Tibial nerve (tissue), 4 donors: ENCODE measurements around the gene SLC38A4. TPM values are rescaled to one million over a fixed set of nuclear protein-coding genes. Genes with fewer than 3 reads are reported as not detected.

Experiments used
- DNase-seq, 2 donors: peaks; one replicate each; pipeline ENCODE4 v3.0.0-alpha.2; 2019; ENCODE audit warnings: low spot score in 2 of 2
- H3K27ac ChIP-seq, 4 donors: fragments of 200-600 bp; sonication (generic) in 3 of 4; one replicate each; pipeline ENCODE4 v1.5.1; 2017 to 2019; ENCODE audit warnings: mild to moderate bottlenecking in 1 of 4
- H3K27me3 ChIP-seq, 2 donors: fragments of 200-600 bp; sonication (generic) in 1 of 2; one replicate each; pipeline versions ENCODE4 v1.5.1 to v1.6.0; 2017 to 2019
- H3K36me3 ChIP-seq, 3 donors: fragments of 200-600 bp; sonication (generic); one replicate each; pipeline ENCODE4 v1.5.1; 2018 to 2019
- H3K4me1 ChIP-seq, 4 donors: fragments of 200-600 bp; sonication (generic) in 3 of 4; one replicate each; pipeline ENCODE4 v1.5.1; 2017 to 2019
- H3K4me3 ChIP-seq, 4 donors: fragments of 200-600 bp; sonication (generic) in 3 of 4; one replicate each; pipeline ENCODE4 v1.5.1; 2017 to 2019; ENCODE audit warnings: mild to moderate bottlenecking in 1 of 4, moderate library complexity in 1 of 4
- H3K9me3 ChIP-seq, 4 donors: fragments of 200-600 bp; sonication (generic) in 3 of 4; one replicate each; pipeline ENCODE4 v1.5.1; 2017 to 2019
- EP300 ChIP-seq, 2 donors: sonication (generic); formaldehyde crosslinking; IDR thresholded peaks; one replicate each; pipeline ENCODE4 v1.6.1; 2017; ENCODE audit warnings: antibody characterized with exemption in 2 of 2, mild to moderate bottlenecking in 1 of 2
- POLR2A ChIP-seq, 2 donors: fragments of 450-650 bp; IDR thresholded peaks; one replicate each; pipeline ENCODE4 v1.6.1; 2017; ENCODE audit warnings: antibody characterized with exemption in 2 of 2, mild to moderate bottlenecking in 2 of 2, moderate library complexity in 2 of 2
- WGBS, 2 donors: methylation state at CpG; one replicate each; pipeline ENCODE4 v1.1.5; 2018; 5-methylcytosine and 5-hydroxymethylcytosine counted together
- total RNA-seq, 4 donors: library from RNA; depleted of rRNA; stranded (reverse); fragments of >200 nt; gene quantifications; one replicate each; pipeline ENCODE4 v1.1.0, GENCODE V29; 2016
- TF ChIP-seq, protein P1 (sequence below), 5 experiments: fragments of 200-600 bp in 3 of 5; fragments of 450-650 bp in 2 of 5; sonication (generic) in 3 of 5; IDR thresholded peaks; one replicate each; pipeline ENCODE4 v1.5.1; 2016 to 2019; ENCODE audit warnings: antibody characterized with exemption in 5 of 5, mild to moderate bottlenecking in 3 of 5, moderate library complexity in 2 of 5

The SLC38A4 gene
- total RNA-seq, 4 donors from 2014 or later: 0.42 TPM; not detected in 3

DNA sequence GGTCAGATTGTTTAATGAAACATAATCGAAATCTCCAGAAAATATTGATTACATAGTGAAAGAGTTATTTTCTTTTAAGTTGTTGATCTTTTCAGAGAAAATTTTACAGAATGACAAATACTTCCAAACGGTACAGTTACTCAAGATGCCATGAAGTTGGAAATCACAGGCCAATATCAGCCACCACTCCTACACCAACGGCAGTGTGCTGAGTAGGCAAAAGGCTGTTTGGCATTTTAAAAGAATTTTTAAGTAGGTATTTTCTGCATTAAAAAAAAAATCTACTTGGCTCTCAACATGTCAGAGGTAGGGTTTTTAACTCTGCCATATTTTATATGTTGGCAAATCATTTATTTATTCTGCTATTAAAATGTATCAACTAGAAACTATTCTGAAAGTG, 21.7 kb downstream of the SLC38A4 start:
- Histone ChIP-seq H3K4me3 (no peak overlapping the region), H3K27me3 (no peaks in the 10 kb centered on the region), H3K4me1 (no peaks in the 10 kb centered on the region), H3K9me3 (no peaks in the 10 kb centered on the region), H3K27ac (no peak overlapping the region), H3K36me3 (no peaks in the 10 kb centered on the region)
- no peak for DNase-seq
- 71 to 74% methylated on average over 3 of the region's 3 CpGs for WGBS, 2 donors
- TF ChIP-seq POLR2A (IDR thresholded peaks at IDR 0.05) (no peak), EP300 (IDR thresholded peaks at IDR 0.05) (no peak)
- TF ChIP-seq, protein P1, sequence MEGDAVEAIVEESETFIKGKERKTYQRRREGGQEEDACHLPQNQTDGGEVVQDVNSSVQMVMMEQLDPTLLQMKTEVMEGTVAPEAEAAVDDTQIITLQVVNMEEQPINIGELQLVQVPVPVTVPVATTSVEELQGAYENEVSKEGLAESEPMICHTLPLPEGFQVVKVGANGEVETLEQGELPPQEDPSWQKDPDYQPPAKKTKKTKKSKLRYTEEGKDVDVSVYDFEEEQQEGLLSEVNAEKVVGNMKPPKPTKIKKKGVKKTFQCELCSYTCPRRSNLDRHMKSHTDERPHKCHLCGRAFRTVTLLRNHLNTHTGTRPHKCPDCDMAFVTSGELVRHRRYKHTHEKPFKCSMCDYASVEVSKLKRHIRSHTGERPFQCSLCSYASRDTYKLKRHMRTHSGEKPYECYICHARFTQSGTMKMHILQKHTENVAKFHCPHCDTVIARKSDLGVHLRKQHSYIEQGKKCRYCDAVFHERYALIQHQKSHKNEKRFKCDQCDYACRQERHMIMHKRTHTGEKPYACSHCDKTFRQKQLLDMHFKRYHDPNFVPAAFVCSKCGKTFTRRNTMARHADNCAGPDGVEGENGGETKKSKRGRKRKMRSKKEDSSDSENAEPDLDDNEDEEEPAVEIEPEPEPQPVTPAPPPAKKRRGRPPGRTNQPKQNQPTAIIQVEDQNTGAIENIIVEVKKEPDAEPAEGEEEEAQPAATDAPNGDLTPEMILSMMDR (IDR thresholded peaks at IDR 0.05): no peak

DNA sequence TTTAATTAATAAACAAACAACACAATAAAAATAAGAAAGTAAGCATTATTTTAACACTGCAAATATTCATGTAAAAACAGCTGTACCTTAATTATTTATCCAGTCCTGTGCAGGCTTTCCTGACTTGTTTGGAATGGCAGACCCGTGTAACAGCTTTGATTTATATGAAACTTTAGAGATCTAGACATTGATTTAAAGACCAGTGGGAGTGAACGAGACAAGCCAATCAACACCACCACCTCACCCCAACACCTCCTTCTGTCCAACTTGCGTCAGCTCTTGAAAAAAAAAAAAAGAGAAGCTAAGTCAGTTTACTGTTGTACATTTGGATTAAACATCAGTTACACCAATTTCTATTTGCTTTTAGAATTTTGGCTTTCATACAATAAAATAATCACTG, 22.3 kb downstream of the SLC38A4 start:
- WGBS, 2 donors: 48 to 64% methylated on average over 3 of the region's 3 CpGs
- Histone ChIP-seq H3K4me1 (no peaks in the 10 kb centered on the region), H3K27me3 (no peaks in the 10 kb centered on the region), H3K4me3 (no peak overlapping the region), H3K27ac (no peak overlapping the region), H3K36me3 (no peaks in the 10 kb centered on the region), H3K9me3 (no peaks in the 10 kb centered on the region)
- TF ChIP-seq, protein P1 (IDR thresholded peaks at IDR 0.05): no peak
- TF ChIP-seq EP300 (IDR thresholded peaks at IDR 0.05) (no peak), POLR2A (IDR thresholded peaks at IDR 0.05) (no peak)
- DNase-seq: no peak

DNA sequence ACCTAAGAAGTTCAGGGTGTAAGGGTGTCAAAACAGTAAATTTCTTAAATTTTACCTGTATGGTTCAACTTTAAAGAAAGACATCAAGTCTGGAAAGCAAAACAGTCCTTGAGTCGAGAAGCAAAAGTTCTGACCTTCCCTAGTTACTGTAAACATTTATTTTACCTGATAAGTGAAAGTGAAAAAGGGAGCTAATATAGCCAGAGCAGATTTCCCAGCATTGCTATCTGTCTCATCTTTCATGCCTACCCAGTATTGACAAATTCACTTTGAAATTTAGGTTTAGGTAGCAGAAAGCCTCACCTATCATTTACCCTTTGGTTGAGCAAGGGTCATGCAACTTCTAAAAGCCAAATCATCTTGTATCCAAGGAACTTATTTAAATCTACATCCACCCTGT, 24.5 kb downstream of the SLC38A4 start:
- Histone ChIP-seq H3K4me1 (no peaks in the 10 kb centered on the region), H3K36me3 (no peaks in the 10 kb centered on the region), H3K4me3 (no peak overlapping the region), H3K9me3 (no peaks in the 10 kb centered on the region), H3K27me3 (no peaks in the 10 kb centered on the region), H3K27ac (no peak overlapping the region)
- no peak for DNase-seq
- 70 to 74% methylated on average over 1 of the region's 1 CpG for WGBS, 2 donors
- TF ChIP-seq POLR2A (IDR thresholded peaks at IDR 0.05) (no peak), EP300 (IDR thresholded peaks at IDR 0.05) (no peak)
- TF ChIP-seq, protein P1 (IDR thresholded peaks at IDR 0.05): no peak

DNA sequence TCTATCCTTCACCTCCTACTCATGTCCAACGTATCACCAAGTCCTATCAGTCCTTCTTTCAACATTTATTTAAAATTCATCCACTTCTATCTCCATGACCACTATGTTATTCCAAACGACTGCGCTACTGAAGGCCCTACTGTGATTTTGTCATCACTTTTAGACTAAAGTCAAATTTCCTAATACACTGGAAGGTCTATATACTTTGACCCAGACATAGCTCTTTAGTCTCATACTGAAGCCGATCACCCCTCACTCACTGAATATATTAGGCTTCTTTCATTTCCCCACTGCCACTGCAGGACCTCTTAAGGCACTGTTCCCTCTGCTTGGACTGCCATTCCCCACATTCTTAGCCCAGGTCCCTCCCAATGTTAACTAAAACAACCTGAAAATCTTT, 25.6 kb downstream of the SLC38A4 start:
- H3K27ac ChIP-seq: no peak overlapping the region
- H3K9me3 ChIP-seq: no peaks in the 10 kb centered on the region
- H3K27me3 ChIP-seq: no peaks in the 10 kb centered on the region
- no peak for DNase-seq
- H3K4me1 ChIP-seq: no peaks in the 10 kb centered on the region
- no peak overlapping the region for H3K4me3 ChIP-seq
- H3K36me3 ChIP-seq: no peaks in the 10 kb centered on the region
- WGBS, 2 donors: 87 to 90% methylated on average over 4 of the region's 4 CpGs
- TF ChIP-seq, protein P1 (IDR thresholded peaks at IDR 0.05): no peak
- TF ChIP-seq EP300 (IDR thresholded peaks at IDR 0.05) (no peak), POLR2A (IDR thresholded peaks at IDR 0.05) (no peak)

DNA sequence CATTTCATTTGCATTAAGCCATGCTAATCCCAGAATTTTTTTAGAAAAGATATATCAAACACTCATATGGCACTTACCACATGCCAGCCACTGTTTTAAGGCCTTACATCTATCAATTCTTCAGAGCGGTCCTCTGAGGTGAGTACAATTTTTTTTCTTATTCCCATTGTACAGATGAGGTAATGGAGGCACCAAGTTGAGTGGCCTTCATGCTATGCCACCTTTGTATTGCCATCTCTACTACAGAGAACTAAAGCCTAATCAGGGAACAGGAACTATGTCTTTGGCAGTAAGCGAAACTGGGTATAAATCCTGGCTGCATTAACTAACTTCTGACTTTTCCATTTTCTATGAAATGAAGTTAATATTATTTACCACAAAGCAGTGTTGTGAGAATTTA, 27.1 kb downstream of the SLC38A4 start:
- no peak for DNase-seq
- no peak for TF ChIP-seq POLR2A (IDR thresholded peaks at IDR 0.05)
- TF ChIP-seq, protein P1 (IDR thresholded peaks at IDR 0.05): no peak
- Histone ChIP-seq H3K9me3 (peaks cover 0 to 9% (median 2%) of the 10 kb centered on the region in 4 donors), H3K36me3 (no peaks in the 10 kb centered on the region), H3K4me1 (no peaks in the 10 kb centered on the region), H3K4me3 (no peak overlapping the region), H3K27ac (no peak overlapping the region), H3K27me3 (no peaks in the 10 kb centered on the region)
- WGBS, 2 donors: 96 to 97% methylated on average over 2 of the region's 2 CpGs
